ENCODE results near the gene PCDHGA5.
"Not testable (repeated sequence)": the region's sequence is repeated elsewhere in the genome, so short reads cannot be mapped to it uniquely, and the experiment has no call there.

Gene PCDHGA5

DNA sequence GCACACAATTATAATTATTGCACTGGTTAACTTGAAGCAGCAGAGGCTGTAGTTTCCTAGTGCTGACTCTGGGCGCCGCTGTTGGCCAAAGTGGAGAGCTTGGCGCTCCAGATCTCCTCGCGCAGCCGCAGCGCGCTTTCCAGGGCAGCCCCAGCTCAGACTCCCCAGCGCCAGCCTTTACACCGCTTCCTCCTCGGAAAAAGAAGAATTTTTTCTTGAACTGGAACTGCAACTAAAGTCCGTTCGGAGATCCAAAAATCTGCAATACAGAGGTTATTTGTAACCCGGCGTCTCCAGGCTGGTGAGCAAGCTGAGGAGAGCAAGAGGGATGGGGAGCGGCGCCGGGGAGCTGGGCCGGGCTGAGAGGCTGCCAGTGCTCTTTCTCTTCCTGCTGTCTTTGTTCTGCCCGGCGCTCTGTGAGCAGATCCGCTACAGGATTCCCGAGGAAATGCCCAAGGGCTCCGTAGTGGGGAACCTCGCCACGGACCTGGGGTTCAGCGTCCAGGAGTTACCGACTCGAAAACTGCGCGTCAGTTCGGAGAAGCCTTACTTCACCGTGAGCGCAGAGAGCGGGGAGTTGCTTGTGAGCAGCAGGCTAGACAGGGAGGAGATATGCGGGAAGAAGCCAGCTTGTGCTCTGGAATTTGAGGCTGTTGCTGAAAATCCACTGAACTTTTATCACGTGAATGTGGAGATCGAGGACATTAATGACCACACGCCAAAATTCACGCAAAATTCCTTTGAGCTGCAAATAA lies 23.8 kb downstream of the PCDHGA5 start, which contains the start of gene PCDHGB4:
TSS of gene PCDHGB4 (plus strand) at position 142 of the 755 bp plus-strand sequence. CDS start at position 329, 187 bp downstream.
- not testable (repeated sequence) for DNase-seq (ENCODE audit: low read depth in 2 of 2)

DNA sequence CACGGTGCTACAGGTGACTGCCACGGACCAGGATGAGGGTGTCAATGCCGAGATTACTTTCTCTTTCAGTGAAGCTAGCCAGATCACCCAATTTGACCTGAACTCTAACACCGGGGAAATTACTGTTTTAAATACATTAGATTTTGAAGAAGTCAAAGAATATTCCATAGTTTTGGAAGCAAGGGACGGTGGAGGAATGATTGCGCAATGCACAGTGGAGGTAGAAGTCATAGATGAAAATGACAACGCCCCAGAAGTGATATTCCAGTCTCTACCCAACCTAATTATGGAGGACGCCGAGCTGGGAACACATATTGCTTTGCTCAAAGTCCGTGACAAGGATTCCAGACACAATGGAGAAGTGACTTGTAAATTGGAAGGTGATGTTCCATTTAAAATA lies 24.7 kb downstream of the PCDHGA5 start:
- DNase-seq (ENCODE audit: low read depth in 2 of 2) = no peak

DNA sequence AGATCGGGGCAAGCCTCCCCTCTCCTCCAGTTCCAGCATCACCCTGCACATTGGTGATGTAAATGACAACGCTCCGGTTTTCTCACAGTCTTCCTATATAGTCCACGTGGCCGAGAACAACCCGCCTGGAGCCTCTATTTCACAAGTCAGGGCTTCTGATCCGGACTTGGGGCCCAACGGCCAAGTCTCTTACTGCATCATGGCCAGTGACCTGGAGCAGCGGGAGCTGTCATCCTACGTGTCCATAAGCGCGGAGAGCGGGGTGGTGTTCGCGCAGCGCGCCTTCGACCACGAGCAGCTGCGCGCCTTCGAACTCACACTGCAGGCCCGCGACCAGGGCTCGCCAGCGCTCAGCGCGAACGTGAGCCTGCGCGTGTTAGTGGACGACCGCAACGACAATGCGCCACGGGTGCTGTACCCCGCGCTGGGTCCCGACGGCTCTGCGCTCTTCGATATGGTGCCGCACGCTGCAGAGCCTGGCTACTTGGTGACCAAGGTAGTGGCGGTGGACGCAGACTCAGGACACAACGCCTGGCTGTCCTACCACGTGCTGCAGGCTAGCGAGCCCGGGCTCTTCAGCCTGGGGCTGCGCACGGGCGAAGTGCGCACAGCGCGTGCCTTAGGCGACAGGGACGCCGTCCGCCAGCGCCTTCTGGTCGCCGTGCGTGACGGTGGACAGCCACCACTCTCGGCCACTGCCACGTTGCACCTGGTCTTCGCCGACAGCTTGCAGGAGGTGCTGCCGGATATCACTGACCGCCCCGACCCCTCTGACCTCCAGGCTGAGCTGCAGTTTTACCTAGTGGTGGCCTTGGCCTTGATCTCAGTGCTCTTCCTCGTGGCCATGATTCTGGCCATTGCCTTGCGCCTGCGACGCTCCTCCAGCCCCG lies 25.4 kb downstream of the PCDHGA5 start:
- no peak for DNase-seq (ENCODE audit: low read depth in 2 of 2)

DNA sequence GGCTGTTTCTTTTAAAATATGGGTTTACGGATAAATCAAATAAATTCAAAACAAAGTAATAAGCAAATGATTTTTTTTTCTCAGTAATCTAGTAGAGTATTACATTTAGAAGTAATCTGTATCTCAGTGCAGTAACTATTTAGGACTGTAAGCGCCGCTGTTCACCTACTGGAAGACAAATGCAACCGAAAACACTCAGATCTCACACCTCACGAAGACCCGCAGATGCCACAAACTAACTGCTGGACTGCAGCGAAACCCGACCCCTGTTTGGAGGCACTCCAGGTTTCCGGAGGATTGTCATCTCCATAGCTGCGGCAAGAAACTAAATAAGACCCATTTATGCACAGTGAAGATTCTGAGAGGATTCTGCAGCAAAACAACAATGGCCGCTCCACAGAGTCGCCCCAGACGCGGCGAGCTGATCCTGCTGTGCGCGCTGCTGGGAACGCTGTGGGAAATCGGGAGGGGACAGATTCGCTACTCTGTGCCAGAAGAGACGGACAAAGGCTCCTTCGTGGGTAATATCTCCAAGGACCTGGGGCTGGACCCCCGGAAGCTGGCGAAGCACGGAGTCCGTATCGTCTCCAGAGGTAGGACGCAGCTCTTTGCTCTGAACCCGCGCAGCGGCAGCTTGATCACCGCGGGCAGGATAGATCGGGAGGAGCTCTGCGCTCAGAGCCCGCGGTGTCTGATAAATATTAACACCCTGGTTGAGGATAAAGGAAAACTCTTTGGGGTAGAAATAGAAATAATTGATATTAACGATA lies 28.7 kb downstream of the PCDHGA5 start, which contains the start of gene PCDHGA8:
TSS of gene PCDHGA8 (plus strand) at position 205 of the 770 bp plus-strand sequence. CDS start at position 386, 181 bp downstream.
- DNase-seq (ENCODE audit: low read depth in 2 of 2) = no peak

DNA sequence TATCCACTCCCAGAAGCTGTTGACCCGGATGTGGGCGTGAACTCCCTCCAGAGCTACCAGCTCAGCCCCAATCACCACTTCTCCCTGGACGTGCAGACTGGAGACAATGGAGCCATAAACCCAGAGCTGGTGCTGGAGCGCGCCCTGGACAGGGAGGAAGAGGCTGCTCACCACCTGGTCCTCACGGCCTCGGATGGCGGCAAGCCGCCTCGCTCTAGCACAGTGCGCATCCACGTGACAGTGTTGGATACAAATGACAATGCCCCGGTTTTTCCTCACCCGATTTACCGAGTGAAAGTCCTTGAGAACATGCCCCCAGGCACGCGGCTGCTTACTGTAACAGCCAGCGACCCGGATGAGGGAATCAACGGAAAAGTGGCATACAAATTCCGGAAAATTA lies 29.3 kb downstream of the PCDHGA5 start:
- no peak for DNase-seq (ENCODE audit: low read depth in 2 of 2)

DNA sequence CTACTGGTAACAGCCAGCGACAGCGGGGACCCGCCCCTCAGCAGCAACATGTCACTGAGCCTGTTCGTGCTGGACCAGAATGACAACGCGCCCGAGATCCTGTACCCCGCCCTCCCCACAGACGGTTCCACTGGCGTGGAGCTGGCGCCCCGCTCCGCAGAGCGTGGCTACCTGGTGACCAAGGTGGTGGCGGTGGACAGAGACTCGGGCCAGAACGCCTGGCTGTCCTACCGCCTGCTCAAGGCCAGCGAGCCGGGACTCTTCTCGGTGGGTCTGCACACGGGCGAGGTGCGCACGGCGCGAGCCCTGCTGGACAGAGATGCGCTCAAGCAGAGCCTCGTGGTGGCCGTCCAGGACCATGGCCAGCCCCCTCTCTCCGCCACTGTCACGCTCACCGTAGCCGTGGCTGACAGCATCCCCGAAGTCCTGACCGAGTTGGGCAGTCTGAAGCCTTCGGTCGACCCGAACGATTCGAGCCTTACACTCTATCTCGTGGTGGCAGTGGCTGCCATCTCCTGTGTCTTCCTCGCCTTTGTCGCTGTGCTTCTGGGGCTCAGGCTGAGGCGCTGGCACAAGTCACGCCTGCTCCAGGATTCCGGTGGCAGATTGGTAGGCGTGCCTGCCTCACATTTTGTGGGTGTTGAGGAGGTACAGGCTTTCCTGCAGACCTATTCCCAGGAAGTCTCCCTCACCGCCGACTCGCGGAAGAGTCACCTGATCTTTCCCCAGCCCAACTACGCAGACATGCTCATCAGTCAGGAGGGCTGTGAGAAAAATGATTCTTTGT lies 30.6 kb downstream of the PCDHGA5 start:
- DNase-seq (ENCODE audit: low read depth in 2 of 2) = not testable (repeated sequence)

DNA sequence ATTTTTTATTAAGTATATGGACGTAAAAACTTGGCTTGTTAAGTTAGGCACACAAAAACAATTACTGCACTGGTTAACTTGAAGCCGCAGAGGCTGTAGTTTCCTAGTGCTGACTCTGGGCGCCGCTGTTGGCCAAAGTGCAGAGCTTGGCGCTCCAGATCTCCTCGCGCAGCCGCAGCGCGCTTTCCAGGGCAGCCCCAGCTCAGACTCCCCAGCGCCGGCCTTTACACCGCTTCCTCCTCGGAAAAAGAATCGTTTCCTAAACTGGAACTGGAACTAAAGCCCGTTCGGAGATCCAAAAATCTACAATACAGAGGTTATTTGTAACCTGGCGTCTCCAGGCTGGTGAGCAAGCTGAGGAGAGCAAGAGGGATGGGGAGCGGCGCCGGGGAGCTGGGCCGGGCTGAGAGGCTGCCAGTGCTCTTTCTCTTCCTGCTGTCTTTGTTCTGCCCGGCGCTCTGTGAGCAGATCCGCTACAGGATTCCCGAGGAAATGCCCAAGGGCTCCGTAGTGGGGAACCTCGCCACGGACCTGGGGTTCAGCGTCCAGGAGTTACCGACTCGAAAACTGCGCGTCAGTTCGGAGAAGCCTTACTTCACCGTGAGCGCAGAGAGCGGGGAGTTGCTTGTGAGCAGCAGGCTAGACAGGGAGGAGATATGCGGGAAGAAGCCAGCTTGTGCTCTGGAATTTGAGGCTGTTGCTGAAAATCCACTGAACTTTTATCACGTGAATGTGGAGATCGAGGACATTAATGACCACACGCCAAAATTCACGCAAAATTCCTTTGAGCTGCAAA lies 34.0 kb downstream of the PCDHGA5 start, which contains the start of gene PCDHGB5:
TSS of gene PCDHGB5 (plus strand) at position 192 of the 796 bp plus-strand sequence. CDS start at position 373, 181 bp downstream.
- DNase-seq (ENCODE audit: low read depth in 2 of 2) = not testable (repeated sequence)

DNA sequence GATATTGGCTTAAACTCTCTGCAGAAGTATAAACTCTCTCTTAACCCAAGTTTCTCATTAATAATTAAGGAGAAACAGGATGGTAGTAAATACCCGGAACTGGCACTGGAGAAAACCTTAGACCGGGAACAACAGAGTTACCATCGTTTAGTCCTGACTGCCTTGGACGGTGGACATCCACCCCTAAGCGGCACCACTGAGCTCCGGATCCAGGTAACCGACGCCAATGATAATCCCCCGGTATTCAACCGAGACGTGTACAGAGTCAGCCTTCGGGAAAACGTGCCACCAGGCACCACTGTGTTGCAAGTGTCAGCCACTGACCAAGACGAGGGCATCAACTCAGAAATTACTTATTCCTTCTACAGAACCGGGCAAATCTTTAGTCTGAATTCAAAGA lies 34.6 kb downstream of the PCDHGA5 start:
- DNase-seq (ENCODE audit: low read depth in 2 of 2) = no peak

DNA sequence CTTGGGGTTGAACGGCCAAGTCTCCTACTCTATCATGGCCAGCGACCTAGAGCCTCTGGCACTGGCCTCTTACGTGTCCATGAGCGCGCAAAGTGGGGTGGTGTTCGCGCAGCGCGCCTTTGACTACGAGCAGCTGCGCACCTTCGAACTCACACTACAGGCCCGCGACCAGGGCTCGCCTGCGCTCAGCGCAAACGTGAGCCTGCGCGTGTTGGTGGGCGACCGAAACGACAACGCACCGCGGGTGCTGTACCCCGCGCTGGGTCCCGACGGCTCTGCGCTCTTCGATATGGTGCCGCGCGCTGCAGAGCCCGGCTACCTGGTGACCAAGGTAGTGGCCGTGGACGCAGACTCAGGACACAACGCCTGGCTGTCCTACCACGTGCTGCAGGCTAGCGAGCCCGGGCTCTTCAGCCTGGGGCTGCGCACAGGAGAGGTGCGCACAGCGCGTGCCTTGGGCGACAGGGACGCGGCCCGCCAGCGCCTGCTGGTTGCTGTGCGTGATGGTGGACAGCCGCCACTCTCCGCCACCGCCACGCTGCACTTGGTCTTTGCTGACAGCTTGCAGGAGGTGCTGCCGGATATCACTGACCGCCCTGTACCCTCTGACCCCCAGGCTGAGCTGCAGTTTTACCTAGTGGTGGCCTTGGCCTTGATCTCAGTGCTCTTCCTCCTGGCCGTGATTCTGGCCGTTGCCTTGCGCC lies 35.7 kb downstream of the PCDHGA5 start:
- no peak for DNase-seq (ENCODE audit: low read depth in 2 of 2)

DNA sequence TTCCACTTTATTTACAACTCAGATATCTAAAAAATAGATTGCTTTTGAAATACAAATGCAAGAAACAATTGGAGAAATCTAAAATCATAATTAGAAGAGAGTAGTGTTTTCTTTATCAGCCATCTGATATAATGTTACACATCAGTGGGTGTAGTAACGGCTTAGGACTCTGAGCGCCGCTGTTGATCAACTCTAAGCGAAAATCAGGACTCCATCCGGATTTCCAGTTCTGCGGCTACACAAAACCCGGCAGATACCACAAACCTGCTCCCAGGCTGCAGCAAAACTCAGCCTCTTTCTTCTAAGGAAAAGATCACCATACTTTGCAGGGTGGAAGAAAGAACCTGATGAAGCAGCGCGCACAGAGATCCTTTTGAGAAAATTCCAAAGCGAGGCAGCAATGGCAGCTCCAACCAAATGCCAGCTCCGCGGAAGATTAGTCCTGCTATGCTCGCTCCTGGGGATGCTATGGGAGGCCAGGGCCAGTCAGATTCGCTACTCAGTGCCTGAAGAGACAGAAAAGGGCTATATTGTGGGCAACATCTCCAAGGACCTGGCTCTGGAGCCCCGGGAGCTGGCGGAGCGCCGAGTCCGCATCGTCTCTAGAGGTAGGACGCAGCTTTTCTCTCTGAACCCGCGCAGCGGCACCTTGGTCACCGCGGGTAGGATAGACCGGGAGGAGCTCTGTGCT lies 38.7 kb downstream of the PCDHGA5 start, which contains the start of gene PCDHGA9:
TSS of gene PCDHGA9 (plus strand) at position 226 of the 691 bp plus-strand sequence. CDS start at position 401, 175 bp downstream.
- DNase-seq (ENCODE audit: low read depth in 2 of 2) = no peak

DNA sequence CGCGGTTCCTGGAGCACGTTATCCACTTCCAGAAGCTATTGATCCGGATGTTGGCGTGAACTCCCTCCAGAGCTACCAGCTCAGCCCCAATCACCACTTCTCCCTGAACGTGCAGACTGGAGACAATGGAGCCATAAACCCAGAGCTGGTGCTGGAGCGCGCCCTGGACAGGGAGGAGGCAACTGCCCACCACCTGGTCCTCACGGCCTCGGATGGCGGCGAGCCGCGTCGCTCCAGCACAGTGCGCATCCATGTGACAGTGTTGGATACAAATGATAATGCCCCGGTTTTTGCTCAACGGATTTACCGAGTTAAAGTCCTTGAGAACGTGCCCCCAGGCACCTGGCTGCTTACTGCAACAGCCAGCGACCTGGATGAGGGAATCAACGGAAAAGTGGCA lies 39.4 kb downstream of the PCDHGA5 start:
- DNase-seq (ENCODE audit: low read depth in 2 of 2) = no peak

DNA sequence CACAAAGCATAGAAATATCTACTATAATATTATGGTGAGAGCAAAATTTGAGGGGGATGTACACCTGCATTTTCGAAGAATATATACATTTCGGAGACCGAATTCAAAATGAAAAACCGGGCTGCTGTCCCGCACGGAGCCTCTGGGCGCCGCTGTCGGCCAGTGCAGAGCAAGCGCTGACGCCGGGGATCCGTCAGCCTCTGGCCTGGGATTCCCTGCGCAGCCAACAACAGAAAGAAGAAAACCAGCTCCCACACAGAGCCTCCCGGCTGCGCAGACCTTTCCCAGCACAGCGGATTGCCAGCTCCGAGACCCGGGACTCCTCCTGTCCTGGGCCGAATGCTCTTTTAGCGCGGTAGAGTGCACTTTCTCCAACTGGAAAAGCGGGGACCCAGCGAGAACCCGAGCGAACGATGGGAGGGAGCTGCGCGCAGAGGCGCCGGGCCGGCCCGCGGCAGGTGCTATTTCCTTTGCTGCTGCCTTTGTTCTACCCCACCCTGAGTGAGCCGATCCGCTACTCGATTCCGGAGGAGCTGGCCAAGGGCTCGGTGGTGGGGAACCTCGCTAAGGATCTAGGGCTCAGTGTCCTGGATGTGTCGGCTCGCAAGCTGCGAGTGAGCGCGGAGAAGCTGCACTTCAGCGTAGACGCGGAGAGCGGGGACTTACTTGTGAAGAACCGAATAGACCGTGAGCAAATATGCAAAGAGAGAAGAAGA lies 44.0 kb downstream of the PCDHGA5 start, which contains the start of gene PCDHGB6:
TSS of gene PCDHGB6 (plus strand) at position 232 of the 716 bp plus-strand sequence. CDS start at position 414, 182 bp downstream.
- DNase-seq (ENCODE audit: low read depth in 2 of 2) = peak in 1 of 2 experiments; percentile 33

DNA sequence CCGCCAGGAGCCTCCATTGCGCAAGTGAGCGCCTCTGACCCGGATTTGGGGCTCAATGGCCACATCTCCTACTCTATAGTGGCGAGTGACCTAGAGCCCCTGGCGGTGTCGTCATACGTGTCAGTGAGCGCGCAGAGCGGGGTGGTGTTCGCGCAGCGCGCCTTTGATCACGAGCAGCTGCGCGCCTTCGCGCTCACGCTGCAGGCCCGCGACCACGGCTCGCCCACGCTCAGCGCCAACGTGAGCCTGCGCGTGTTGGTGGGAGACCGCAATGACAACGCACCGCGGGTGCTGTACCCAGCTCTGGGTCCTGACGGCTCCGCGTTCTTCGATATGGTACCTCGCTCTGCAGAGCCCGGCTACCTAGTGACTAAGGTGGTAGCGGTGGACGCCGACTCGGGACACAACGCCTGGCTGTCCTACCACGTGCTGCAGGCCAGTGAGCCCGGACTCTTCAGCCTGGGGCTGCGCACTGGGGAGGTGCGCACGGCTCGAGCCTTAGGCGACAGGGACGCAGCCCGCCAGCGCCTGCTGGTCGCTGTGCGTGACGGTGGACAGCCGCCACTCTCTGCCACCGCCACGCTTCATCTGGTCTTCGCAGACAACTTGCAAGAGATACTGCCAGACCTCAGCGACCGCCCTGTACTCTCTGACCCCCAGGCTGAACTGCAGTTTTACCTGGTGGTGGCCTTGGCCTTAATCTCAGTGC lies 45.8 kb downstream of the PCDHGA5 start:
- no peak for DNase-seq (ENCODE audit: low read depth in 2 of 2)

DNA sequence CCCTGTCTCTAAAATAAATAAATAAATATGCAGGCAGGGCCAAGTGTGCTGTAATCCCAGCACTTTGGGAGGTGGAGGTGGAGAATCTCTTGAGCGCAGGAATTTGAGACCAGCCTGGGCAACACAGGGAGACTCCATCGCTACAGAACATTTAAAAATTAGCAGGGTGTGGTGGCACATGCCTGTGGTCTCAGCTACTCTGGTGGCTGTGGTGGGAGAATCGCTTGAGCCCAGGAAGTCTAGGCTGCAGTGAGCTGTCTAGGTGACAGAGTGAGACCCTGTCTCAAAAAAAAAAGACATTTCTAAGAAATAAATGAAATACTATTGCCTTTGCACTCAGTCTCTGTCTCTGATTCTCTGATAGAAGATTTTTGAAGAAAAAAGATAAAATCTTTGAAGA lies 47.6 kb downstream of the PCDHGA5 start:
- DNase-seq (ENCODE audit: low read depth in 2 of 2) = no peak

DNA sequence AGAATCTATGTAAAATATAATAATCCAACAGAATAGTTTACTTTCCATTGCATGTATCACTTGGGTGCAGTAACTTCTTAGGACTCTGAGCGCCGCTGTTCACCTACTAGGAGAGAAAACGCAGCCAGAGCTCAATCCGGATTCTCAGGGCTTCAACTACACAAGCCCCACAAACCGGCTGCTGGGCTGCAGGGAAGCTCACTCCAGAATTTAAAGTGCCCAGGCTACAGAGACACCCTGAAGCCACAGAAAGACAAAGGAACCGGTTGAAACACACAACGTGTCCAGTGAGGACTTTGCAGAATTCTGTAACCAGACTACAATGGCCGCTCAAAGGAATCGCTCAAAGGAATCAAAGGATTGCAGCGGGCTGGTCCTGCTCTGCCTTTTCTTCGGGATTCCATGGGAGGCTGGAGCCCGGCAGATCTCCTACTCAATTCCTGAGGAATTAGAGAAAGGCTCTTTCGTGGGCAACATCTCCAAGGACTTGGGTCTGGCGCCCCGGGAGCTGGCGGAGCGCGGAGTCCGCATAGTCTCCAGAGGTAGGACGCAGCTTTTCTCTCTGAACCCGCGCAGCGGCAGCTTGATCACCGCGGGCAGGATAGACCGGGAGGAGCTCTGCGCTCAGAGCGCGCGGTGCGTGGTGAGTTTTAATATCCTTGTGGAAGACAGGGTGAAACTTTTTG lies 49.0 kb downstream of the PCDHGA5 start, which contains the start of gene PCDHGA10:
TSS of gene PCDHGA10 (plus strand) at position 134 of the 686 bp plus-strand sequence. CDS start at position 323, 189 bp downstream.
- DNase-seq (ENCODE audit: low read depth in 2 of 2) = peak in 1 of 2 experiments; percentile 50

DNA sequence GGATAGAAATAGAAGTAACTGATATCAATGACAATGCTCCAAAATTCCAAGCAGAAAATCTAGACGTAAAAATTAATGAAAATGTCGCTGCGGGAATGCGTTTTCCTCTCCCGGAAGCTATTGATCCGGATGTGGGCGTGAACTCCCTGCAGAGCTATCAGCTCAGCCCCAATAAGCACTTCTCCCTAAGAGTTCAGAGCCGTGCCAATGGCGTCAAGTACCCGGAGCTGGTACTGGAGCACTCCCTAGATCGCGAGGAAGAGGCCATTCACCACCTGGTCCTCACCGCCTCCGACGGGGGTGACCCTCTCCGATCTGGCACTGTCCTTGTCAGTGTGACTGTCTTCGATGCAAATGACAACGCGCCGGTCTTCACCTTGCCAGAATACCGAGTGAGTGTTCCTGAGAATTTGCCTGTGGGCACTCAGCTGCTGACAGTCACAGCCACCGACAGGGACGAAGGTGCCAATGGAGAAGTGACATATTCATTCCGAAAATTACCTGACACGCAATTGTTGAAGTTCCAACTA lies 49.6 kb downstream of the PCDHGA5 start:
- DNase-seq (ENCODE audit: low read depth in 2 of 2) = no peak
